Spleen (tissue), 7 donors: ENCODE measurements around the gene SST.

Source experiments
- CTCF ChIP-seq, 11 experiments: fragments of 200-600 bp in 7 of 11; fragments of 450-650 bp in 4 of 11; sonication (generic) in 4 of 11; IDR thresholded peaks in 8 of 11; conservative IDR thresholded peaks in 3 of 11; 1 replicate in 7 of 11; 2 replicates in 4 of 11; pipeline versions ENCODE4 v1.4.0 to v1.8.0; 2016 to 2021; ENCODE audit warnings: antibody characterized with exemption in 11 of 11, inconsistent platforms in 4 of 11, mild to moderate bottlenecking in 1 of 11
- POLR2A ChIP-seq, 3 donors: fragments of 450-650 bp; IDR thresholded peaks; one replicate each; pipeline ENCODE4 v1.5.1; 2017; ENCODE audit warnings: antibody characterized with exemption in 3 of 3, mild to moderate bottlenecking in 1 of 3
- donor health status: DM: no; HTN: no; CAD: no; lungs with moderate emphysema.
- donor health status: DM: no; HTN: no; CAD: no.
- donor health status: DM: no; HTN: no; CAD: no.

GRCh38 chr3:187619461-187619860 lies 50.7 kb downstream of the SST start:
- TF ChIP-seq CTCF (IDR thresholded peaks at IDR 0.05 in 8 of 11, conservative IDR thresholded peaks at IDR 0.05 in 3 of 11) (no peak), POLR2A (IDR thresholded peaks at IDR 0.05) (no peak)
